Smooth muscle cell (in vitro differentiated cells): ENCODE measurements around the gene NFATC1. TPM values are rescaled to one million over a fixed set of nuclear protein-coding genes. Genes with fewer than 3 reads are reported as not detected.
A peak's percentile ranks its signal among the peaks of the same experiment; 100 is the strongest.

Experiments used
- DNase-seq: peaks from one replicate; lab custom pipeline; 2025; ENCODE audit not compliant: unreplicated experiment; lab: John Stamatoyannopoulos, UW
- H2AFZ ChIP-seq: fragments of 200-600 bp; sonication (generic); 2 replicates; pipeline ENCODE4 v1.6.0; 2016; ENCODE audit warnings: antibody characterized with exemption, low read depth, mild to moderate bottlenecking
- H3F3A ChIP-seq: fragments of 200-600 bp; sonication (generic); 2 replicates; pipeline ENCODE4 v1.6.0; 2017; ENCODE audit warnings: antibody characterized with exemption, low read depth
- H3K27ac ChIP-seq: fragments of 200-600 bp; sonication (generic); 2 replicates; pipeline ENCODE4 v1.5.1; 2016; ENCODE audit warnings: low read depth, mild to moderate bottlenecking
- H3K27me3 ChIP-seq: fragments of 200-600 bp; sonication (generic); 2 replicates; pipeline ENCODE4 v1.6.1; 2016; ENCODE audit warnings: low read depth, mild to moderate bottlenecking
- H3K36me3 ChIP-seq: fragments of 200-600 bp; sonication (generic); 2 replicates; pipeline ENCODE4 v1.5.1; 2016; ENCODE audit warnings: low read depth
- H3K4me1 ChIP-seq: fragments of 200-600 bp; sonication (generic); 2 replicates; pipeline ENCODE4 v1.5.1; 2016; ENCODE audit warnings: low read depth
- H3K4me2 ChIP-seq: fragments of 200-600 bp; sonication (generic); 2 replicates; pipeline ENCODE4 v1.6.0; 2016; ENCODE audit warnings: mild to moderate bottlenecking
- H3K4me3 ChIP-seq: fragments of 200-600 bp; sonication (generic); 2 replicates; pipeline ENCODE4 v1.5.1; 2016; ENCODE audit warnings: mild to moderate bottlenecking
- H3K79me2 ChIP-seq: fragments of 200-600 bp; sonication (generic); 2 replicates; pipeline ENCODE4 v1.6.0; 2016; ENCODE audit warnings: low read depth, mild to moderate bottlenecking
- H3K9ac ChIP-seq: fragments of 200-600 bp; sonication (generic); 2 replicates; pipeline ENCODE4 v1.6.0; 2016; ENCODE audit warnings: low read depth
- H3K9me3 ChIP-seq: fragments of 200-600 bp; sonication (generic); replicated peaks from 2 replicates; pipeline ENCODE4 v1.5.1; 2016; ENCODE audit warnings: low read depth
- H4K20me1 ChIP-seq: fragments of 200-600 bp; sonication (generic); 2 replicates; pipeline ENCODE4 v1.6.0; 2016; ENCODE audit warnings: low read depth
- WGBS: methylation state at CpG from one replicate; pipeline ENCODE4 v1.1.7; 2016; ENCODE audit warnings: low lambda C conversion rate; 5-methylcytosine and 5-hydroxymethylcytosine counted together
- polyA plus RNA-seq: library from polyadenylated mRNA; unstranded; fragments of >200 nt; fragmentation: Nextera tagmentation; extraction: Ambion mirVana; gene quantifications from 2 replicates; pipeline ENCODE4 v1.2.1, GENCODE V29; 2016
- total RNA-seq: library from RNA; depleted of rRNA; stranded (reverse); fragments of >200 nt; gene quantifications from 2 replicates; pipeline ENCODE4 v1.2.3, GENCODE V29; 2014
- TF ChIP-seq, protein P1 (sequence below): fragments of 200-600 bp; sonication (generic); IDR thresholded peaks from 2 replicates; pipeline ENCODE4 v1.5.1; 2017; ENCODE audit warnings: borderline replicate concordance, mild to moderate bottlenecking, antibody characterized with exemption; ENCODE audit not compliant: insufficient read depth, poor library complexity, severe bottlenecking

NFATC1 gene
- total and polyA plus RNA-seq, 2 experiments from 2014 or later: 13.1 to 19.2 TPM

DNA sequence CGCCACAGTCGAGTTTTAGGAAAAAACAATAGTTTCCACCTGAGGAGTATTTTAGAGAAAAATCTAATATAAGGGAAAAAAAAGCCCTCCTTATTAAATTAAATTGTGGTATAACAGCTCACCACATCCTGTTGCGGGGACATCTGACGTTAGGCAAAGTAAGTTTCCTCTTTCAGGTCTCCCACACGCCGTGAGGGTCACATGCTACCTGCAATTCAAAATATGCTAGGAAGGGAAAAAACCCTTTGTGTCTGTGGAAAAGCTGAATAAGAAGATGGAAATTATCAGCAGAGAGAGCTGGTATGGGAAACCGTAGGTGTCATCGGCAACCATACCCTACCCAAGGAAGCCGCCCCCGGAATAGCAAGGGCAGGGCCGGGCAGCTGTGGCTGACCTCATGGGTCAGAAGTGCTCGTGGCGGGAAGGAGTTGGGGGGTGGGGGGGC, 128.0 kb downstream of the NFATC1 start:
- no peaks in the 10 kb centered on the region for H3K9me3 ChIP-seq
- H3K4me1 ChIP-seq: no peaks in the 10 kb centered on the region
- no peak overlapping the region for H3K27ac ChIP-seq
- no peak overlapping the region for H3K4me3 ChIP-seq
- H3F3A ChIP-seq: peaks cover 5% of the 10 kb centered on the region
- no peak overlapping the region for H3K4me2 ChIP-seq
- no peaks in the 10 kb centered on the region for H4K20me1 ChIP-seq
- DNase-seq: no peak
- TF ChIP-seq, protein P1, sequence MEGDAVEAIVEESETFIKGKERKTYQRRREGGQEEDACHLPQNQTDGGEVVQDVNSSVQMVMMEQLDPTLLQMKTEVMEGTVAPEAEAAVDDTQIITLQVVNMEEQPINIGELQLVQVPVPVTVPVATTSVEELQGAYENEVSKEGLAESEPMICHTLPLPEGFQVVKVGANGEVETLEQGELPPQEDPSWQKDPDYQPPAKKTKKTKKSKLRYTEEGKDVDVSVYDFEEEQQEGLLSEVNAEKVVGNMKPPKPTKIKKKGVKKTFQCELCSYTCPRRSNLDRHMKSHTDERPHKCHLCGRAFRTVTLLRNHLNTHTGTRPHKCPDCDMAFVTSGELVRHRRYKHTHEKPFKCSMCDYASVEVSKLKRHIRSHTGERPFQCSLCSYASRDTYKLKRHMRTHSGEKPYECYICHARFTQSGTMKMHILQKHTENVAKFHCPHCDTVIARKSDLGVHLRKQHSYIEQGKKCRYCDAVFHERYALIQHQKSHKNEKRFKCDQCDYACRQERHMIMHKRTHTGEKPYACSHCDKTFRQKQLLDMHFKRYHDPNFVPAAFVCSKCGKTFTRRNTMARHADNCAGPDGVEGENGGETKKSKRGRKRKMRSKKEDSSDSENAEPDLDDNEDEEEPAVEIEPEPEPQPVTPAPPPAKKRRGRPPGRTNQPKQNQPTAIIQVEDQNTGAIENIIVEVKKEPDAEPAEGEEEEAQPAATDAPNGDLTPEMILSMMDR: no peak
- H3K9ac ChIP-seq: no peak overlapping the region
- no peaks in the 10 kb centered on the region for H3K36me3 ChIP-seq
- H3K27me3 ChIP-seq: no peaks in the 10 kb centered on the region
- WGBS: 64% methylated on average over 13 of the region's 13 CpGs
- no peaks in the 10 kb centered on the region for H3K79me2 ChIP-seq
- H2AFZ ChIP-seq: no peak overlapping the region

DNA sequence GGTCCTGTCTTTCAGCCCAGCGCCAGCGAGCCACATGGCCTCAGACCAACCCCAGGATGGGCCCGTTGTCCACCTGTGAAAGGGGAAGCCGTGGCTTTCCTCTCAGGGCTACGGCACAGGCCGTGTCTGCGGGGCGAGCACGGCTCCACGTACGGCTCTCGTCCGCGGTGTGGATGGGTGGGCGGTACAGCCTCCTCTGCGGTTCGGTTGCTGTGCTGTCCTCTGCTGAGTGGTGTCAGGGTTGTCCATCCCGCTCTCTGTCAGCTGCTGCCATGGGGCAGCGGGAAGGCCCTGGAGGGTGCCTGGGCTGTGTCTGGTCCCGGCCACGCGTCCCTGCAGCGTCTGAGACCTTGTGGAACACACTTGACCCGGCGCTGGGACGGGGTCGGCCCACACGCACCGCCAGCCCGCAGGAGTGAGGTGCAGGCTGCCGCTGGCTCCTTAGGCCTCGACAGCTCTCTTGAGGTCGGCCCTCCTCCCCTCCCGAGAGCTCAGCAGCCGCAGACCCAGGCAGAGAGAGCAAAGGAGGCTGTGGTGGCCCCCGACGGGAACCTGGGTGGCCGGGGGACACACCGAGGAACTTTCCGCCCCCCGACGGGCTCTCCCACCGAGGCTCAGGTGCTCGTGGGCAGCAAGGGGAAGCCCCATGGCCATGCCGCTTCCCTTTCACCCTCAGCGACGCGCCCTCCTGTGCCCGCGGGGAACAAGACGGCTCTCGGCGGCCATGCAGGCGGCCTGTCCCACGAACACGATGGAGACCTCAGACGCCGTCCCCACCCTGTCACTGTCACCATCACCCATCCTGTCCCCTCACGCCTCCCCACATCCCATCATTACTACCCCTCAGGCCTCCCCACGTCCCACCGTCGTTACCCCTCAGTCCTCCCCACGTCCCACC, 128.7 kb downstream of the NFATC1 start:
- no peaks in the 10 kb centered on the region for H4K20me1 ChIP-seq
- H3K4me3 ChIP-seq: no peak overlapping the region
- DNase-seq: no peak
- no peak overlapping the region for H3K9ac ChIP-seq
- WGBS: 92% methylated on average over 46 of the region's 63 CpGs
- H3K27ac ChIP-seq: no peak overlapping the region
- H3K9me3 ChIP-seq: no peaks in the 10 kb centered on the region
- H3K4me2 ChIP-seq: no peak overlapping the region
- no peaks in the 10 kb centered on the region for H3K4me1 ChIP-seq
- TF ChIP-seq, protein P1: no peak
- H3K79me2 ChIP-seq: no peaks in the 10 kb centered on the region
- H3F3A ChIP-seq: peaks cover 5% of the 10 kb centered on the region
- no peaks in the 10 kb centered on the region for H3K27me3 ChIP-seq
- no peak overlapping the region for H2AFZ ChIP-seq
- no peaks in the 10 kb centered on the region for H3K36me3 ChIP-seq

DNA sequence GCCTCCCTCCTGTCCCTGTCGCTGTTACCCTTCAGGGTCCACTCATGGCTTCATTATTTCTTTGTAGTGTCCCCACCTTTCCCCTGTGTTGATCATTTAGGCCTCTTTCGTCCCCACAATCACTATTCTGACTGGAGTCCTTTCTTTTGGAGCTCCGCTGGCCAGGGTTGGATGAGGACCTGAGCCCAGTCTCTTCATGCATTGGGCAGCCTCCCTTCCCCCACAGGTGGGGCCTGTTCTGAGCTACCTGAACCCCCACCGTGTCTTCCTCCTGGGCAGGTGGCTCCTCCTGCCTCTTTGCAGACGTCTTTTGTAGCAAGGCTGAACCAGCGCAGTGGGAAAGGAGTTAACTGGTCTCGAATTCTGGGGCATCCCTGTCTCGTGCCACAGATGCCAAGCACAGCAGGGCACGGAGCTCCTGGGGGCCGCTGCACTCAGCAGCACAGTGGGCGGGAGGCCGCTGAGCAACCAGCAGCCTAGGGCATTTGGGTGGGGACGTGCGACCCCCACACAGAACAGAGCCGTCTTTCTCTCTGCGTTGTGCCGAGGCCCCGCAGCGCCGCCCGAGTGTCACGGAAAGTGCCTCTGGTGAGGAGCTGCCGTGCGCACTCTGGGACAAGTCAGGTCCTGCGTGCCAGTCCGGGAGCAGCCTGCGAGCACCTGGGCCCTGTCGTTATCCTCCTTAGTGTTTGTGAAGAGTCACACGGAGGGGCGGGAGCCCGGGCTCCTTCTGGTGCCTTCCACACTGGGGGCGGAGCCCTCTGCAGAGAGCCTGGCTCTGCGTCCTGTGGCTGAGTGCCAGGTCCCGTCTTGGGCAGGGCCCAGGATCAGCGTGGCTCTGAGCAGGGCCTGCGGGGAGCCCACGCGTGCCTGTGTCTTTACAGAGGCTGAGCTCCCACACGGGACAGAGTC, 130.1 kb downstream of the NFATC1 start:
- Histone ChIP-seq H4K20me1 (no peaks in the 10 kb centered on the region), H3K9ac (no peak overlapping the region), H3K4me2 (no peak overlapping the region), H3K9me3 (no peaks in the 10 kb centered on the region), H3F3A (peaks cover 5% of the 10 kb centered on the region), H3K79me2 (no peaks in the 10 kb centered on the region), H3K27me3 (no peaks in the 10 kb centered on the region), H2AFZ (no peak overlapping the region), H3K4me3 (no peak overlapping the region), H3K27ac (no peak overlapping the region), H3K4me1 (no peaks in the 10 kb centered on the region), H3K36me3 (no peaks in the 10 kb centered on the region)
- DNase-seq: peak; percentile 16
- WGBS: 80% methylated on average over 39 of the region's 39 CpGs
- TF ChIP-seq, protein P1: no peak
